Measurements from ENCODE around the gene EPC2.

The EPC2 gene

GRCh38 chr2:148613231-148614013 lies 31.1 kb upstream of the EPC2 start:
- TF ChIP-seq, protein P1, sequence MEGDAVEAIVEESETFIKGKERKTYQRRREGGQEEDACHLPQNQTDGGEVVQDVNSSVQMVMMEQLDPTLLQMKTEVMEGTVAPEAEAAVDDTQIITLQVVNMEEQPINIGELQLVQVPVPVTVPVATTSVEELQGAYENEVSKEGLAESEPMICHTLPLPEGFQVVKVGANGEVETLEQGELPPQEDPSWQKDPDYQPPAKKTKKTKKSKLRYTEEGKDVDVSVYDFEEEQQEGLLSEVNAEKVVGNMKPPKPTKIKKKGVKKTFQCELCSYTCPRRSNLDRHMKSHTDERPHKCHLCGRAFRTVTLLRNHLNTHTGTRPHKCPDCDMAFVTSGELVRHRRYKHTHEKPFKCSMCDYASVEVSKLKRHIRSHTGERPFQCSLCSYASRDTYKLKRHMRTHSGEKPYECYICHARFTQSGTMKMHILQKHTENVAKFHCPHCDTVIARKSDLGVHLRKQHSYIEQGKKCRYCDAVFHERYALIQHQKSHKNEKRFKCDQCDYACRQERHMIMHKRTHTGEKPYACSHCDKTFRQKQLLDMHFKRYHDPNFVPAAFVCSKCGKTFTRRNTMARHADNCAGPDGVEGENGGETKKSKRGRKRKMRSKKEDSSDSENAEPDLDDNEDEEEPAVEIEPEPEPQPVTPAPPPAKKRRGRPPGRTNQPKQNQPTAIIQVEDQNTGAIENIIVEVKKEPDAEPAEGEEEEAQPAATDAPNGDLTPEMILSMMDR (IDR thresholded peaks at IDR 0.05), result no peak

GRCh38 chr2:148614014-148614321 lies 30.6 kb upstream of the EPC2 start:
- TF ChIP-seq, protein P1 (IDR thresholded peaks at IDR 0.05), result no peak

- TF ChIP-seq, protein P1 (IDR thresholded peaks at IDR 0.05), result no peak
These were observed 30.1 kb upstream of the EPC2 start for GRCh38 chr2:148614322-148615049.

GRCh38 chr2:148615381-148615841 lies 29.1 kb upstream of the EPC2 start:
- TF ChIP-seq, protein P1 (IDR thresholded peaks at IDR 0.05), result no peak

GRCh38 chr2:148616662-148617061 lies 27.9 kb upstream of the EPC2 start:
- TF ChIP-seq, protein P1 (IDR thresholded peaks at IDR 0.05), result no peak

DNA sequence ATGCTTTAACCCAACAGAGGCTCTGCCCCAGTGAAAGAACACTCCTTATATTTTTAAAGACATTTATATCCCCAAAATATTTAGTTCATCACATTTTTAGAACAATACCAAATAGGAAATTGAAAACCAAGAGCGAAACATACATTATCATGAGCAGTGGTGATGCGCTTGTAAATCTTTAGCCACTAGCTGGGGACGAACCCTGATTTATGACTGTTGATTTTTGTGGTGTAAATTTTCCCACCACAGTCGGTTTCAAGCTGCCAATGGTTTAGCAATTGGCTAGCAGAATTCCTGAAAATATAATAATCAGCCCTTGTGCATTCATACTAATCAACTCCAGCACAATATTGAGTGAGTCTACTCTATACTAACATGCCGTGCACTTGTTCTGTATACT lies 27.3 kb upstream of the EPC2 start:
- TF ChIP-seq, protein P1 (IDR thresholded peaks at IDR 0.05), result no peak

DNA sequence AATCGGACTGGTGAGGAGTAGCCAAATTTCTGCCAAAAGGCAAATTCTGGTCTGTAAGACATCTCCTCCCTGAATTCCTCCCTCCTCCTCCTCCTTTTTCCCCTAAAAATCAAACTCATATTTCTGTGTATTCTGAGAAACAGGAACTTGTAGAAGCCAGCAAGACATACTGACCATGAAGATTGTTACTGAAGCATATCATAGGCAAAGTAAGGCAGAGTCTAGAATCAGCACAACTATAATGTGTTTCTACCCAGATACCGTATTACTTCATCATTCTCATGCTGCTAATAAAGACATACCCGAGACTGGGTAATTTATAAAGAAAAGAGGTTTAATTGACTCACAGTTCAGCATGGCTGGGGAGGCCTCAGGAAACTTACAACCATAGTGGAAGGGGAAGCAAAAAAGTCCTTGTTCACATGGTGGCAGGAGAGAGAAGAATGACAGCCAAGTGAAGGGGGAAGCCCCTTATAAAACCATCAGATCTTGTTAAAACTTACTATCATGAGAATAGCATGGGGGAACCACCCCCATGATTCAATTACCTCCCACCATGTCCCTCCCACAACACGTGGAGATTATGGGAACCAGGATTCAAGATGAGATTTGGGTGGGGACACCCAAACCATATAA lies 24.9 kb upstream of the EPC2 start:
- TF ChIP-seq, protein P1 (IDR thresholded peaks at IDR 0.05), result no peak

Measured in LNCAP (cell line).